Activated naive CD8-positive, alpha-beta T cell treated with anti-CD3 and anti-CD28 coated beads, Interleukin-2, amount 10 ng/mL, durations not matched to agents 7 days and 5 days (primary cell): Measurements from ENCODE around the gene DLG2. TPM values are rescaled to one million over a fixed set of nuclear protein-coding genes. Genes with fewer than 3 reads are reported as not detected.

Source experiments
- ATAC-seq: fragments of 150-1000 bp; cut with Tn5 transposase; one replicate; pipeline ENCODE4 v1.10.0; 2021; ENCODE audit warnings: low read depth, moderate library complexity
- POLR2A ChIA-PET: fragments of 350-600 bp; sonication (Branson Sonifier 250); formaldehyde crosslinking; loops from one replicate; lab custom pipeline; 2021; ENCODE audit warnings: antibody characterized with exemption; lab: Charles Lee
- DNase-seq: peaks from one replicate; pipeline ENCODE4 v3.0.0; 2021
- H3K27ac Mint-ChIP-seq: one replicate; pipeline ENCODE4 v1.8.0; 2022; ENCODE audit warnings: mild to moderate bottlenecking, mixed read lengths
- H3K27me3 Mint-ChIP-seq: one replicate; pipeline ENCODE4 v1.8.0; 2022; ENCODE audit warnings: mild to moderate bottlenecking, moderate library complexity, mixed read lengths
- H3K36me3 Mint-ChIP-seq: one replicate; pipeline ENCODE4 v1.8.0; 2021; ENCODE audit warnings: mild to moderate bottlenecking, mixed read lengths
- H3K4me1 Mint-ChIP-seq: one replicate; pipeline ENCODE4 v1.8.0; 2021; ENCODE audit warnings: mixed read lengths
- H3K4me3 Mint-ChIP-seq: one replicate; pipeline ENCODE4 v1.8.0; 2022; ENCODE audit warnings: mild to moderate bottlenecking, moderate library complexity, mixed read lengths
- H3K9me3 Mint-ChIP-seq: one replicate; pipeline ENCODE4 v1.8.0; 2021; ENCODE audit warnings: mixed read lengths
- total RNA-seq, 2 experiments: library from RNA; stranded (reverse); gene quantifications; one replicate each; pipeline ENCODE4 v1.2.3, GENCODE V29; 2021

DLG2 gene
- total RNA-seq, 2 experiments from 2014 or later: 2.6 to 3.4 TPM

GRCh38 chr11:83409891-83410290 lies 2217.3 kb downstream of the DLG2 start:
- H3K4me3 Mint-ChIP-seq: no peak overlapping the region
- POLR2A ChIA-PET: no interaction called here
- no peak for DNase-seq
- no peaks in the 10 kb centered on the region for H3K27me3 Mint-ChIP-seq
- H3K27ac Mint-ChIP-seq: no peak overlapping the region
- no peaks in the 10 kb centered on the region for H3K36me3 Mint-ChIP-seq
- peaks cover under 1% of the 10 kb centered on the region for H3K9me3 Mint-ChIP-seq
- no peak for ATAC-seq
- H3K4me1 Mint-ChIP-seq: no peaks in the 10 kb centered on the region

GRCh38 chr11:83409476-83409875 lies 2217.7 kb downstream of the DLG2 start:
- Mint-ChIP-seq H3K27ac (no peak overlapping the region), H3K36me3 (no peaks in the 10 kb centered on the region), H3K4me3 (no peak overlapping the region), H3K9me3 (no peaks in the 10 kb centered on the region), H3K27me3 (no peaks in the 10 kb centered on the region), H3K4me1 (no peaks in the 10 kb centered on the region)
- DNase-seq (no peak), ATAC-seq (no peak)
- POLR2A ChIA-PET: no interaction called here

- DNase-seq (no peak), ATAC-seq (no peak)
- no peak overlapping the region for H3K4me3 Mint-ChIP-seq
- H3K27ac Mint-ChIP-seq: no peak overlapping the region
- H3K9me3 Mint-ChIP-seq: no peaks in the 10 kb centered on the region
- no peaks in the 10 kb centered on the region for H3K36me3 Mint-ChIP-seq
- no peaks in the 10 kb centered on the region for H3K4me1 Mint-ChIP-seq
- no peaks in the 10 kb centered on the region for H3K27me3 Mint-ChIP-seq
- POLR2A ChIA-PET: no interaction called here
Observed at GRCh38 chr11:83408946-83409345, 2218.2 kb downstream of the DLG2 start.

Other genes starting within 250 kb of the DLG2 start
- gene TMEM126B, start 1.2 kb upstream of the DLG2 start, total RNA-seq: 10 to 100 TPM; 52.8 to 53.9 TPM
- gene TMEM126A, start 20.6 kb upstream of the DLG2 start, total RNA-seq: 10 to 100 TPM; 27.2 to 28.8 TPM
- gene CREBZF, start 37.8 kb upstream of the DLG2 start, total RNA-seq: 10 to 100 TPM; 77.7 to 78.4 TPM
- gene CCDC89, start 58.9 kb upstream of the DLG2 start, total RNA-seq: under 1 TPM; 0.22 to 0.43 TPM
- gene SYTL2, start 183.8 kb upstream of the DLG2 start, total RNA-seq: 10 to 100 TPM; 28.7 to 39.3 TPM
- gene CCDC83, start 228.0 kb upstream of the DLG2 start, total RNA-seq: not detected